GM21737 (cell line): ENCODE data around the gene SLC34A3.

Source experiments
- ATAC-seq: cut with Tn5 transposase; IDR thresholded peaks from one replicate; pipeline ENCODE4 v1.9.1; 2021; ENCODE audit warnings: mild to moderate bottlenecking, moderate library complexity; ENCODE audit not compliant: unreplicated experiment

Gene SLC34A3

DNA sequence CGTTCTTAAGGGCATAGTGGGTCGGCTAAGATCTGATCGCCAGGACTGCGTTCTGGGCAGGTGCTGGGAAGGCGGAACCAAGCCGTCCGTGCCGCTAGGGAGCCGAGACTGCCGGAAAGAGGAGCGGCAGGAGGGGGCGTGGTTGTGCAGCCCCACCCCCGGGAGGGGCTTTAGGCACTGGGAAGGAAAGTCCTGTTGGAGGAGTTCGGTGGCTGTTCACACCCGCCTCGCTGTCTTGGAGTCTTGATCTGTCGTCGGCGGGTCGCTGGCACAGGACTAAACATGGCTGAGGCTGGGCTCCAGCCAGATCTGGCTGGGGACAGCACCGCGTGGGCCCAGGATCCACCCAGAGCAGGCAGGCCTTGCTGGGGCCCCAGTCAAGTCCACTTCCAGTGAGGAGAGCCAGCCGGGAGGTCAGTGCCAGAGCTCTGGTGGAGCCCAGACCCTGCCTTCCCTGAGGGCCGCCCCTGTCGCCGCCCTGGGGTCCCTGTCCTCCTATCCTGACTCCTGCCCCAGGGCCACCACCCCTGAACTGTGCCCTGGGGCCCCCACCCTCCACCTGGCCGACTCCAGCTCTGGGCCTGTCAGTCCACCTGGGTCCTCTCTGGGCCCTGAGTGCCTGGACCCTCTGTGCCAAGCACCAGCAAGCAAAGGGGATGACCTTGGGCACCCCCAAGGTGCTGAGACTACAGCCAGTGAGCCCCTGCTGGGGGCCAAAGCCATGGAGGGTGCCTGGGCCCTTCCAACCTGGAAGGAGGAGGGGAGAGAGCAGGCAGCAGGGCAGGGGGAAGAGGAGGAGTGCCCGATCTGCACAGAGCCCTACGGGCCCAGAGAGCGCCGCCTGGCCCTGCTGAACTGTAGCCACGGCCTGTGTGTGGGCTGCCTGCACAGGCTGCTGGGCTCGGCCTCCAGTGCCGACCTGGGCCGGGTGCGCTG is 13.2 kb upstream of the SLC34A3 start:
- no peak for ATAC-seq

DNA sequence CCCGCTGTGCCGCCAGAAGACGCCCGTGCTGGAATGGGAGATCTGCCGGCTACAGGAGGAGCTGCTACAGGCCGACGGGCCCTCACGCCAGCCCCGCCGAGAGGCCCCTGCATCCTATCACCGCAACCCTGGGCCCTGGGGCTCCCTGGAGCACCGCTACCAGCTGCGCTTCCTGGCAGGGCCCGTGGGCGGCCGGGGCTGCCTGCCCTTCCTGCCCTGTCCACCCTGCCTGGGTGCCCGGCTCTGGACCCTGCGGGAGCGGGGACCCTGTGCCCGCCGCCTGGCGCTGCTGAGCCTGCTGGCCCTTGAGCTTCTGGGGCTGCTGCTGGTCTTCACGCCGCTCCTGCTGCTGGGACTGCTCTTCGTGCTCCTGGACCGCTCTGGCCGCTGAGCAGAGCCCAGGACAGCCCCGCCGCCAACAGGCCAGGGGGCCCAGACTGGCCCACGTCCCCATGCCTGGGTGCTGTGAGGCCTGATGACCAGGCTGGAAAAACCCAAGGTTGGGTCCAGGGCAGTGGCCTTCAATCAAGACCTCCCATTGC is 12.4 kb upstream of the SLC34A3 start:
- no peak for ATAC-seq

DNA sequence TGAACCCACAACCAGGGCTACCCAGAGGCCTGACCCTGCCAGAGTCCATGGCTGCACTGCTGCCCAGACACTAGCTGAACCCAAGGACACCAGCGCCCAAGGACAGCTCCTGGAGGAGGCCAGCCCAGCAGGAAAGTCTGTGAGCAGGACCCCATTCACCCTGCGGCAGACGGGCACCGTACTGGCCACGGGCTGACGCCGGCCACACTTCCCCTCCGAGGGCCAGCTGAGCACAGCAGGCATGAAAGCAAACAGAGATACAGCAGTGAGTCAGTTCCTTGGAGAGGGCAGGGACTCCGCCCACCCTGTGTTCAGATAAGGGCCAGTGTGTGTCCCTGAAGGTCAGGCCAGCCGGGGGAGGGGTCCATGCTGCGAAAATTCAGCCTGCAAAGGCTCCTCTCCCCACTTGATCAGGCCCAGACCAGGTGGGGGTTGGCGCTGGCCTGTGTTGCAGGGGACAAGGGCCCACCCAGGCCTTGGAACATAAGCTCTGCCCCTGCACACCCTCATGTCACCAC is 11.9 kb upstream of the SLC34A3 start:
- no peak for ATAC-seq

DNA sequence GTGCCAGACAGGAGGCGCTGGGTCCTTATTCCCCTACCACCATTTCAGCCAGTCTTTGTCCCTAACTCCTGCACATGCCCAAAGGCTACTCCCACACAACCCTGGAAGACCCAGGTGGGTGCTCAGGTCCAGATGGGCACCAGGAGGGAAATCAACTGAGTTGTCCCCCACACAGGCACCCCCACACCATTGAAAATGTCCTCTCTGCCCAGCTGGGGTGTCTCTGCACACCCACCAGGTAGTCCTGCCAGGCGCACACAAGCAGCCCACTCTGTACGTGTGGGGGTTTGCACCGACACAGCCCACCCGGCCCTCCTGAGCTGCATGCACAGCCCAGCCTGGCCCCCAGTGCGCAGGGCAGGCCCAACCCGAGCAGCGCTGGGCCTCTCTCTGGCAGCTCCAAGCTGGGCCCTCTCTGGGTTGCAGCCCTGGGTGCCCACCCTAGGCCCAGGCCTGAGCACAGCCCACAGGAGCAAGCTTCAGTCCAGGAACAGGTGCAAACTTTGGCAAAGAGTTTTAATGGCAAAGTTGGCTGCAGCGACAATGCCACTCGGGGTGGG is 10.9 kb upstream of the SLC34A3 start:
- ATAC-seq = no peak

DNA sequence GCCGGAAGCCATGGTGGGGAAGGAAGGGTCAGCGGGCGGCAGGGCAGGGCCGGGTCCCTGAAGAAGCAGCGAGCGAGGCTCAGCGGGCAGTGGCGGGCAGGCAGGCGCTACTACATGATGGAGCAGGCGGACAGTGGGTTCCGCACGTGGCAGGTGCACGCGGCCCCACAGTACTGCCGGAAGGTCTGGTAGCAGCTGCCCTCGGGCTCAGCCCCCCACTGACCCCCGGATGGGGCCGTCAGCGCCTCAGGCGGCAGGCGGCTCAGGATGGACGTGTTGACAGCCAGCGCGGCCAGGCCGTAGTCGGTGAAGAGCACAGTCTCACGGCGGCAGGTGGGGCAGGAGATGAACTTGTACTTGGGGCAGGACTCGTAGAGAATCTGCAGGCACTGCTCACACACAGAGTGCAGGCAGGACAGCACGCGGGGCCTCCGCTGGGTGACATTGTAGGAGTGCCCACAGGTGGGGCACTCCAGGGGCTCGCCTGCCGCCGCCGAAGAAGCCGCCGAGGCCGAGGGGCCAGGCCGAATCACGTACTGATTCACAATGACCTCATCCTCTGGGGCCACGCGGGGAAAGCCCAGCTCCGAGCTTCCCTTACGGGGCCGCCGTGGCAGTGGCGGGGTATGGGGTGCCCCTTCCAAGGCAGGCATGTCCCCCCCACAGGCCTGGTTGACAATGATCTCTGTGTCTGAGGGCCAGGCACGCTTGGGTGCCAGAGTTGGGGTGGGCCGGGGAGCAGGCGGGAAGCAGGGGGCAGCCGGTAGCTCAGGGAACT is 10.2 kb upstream of the SLC34A3 start:
- no peak for ATAC-seq

DNA sequence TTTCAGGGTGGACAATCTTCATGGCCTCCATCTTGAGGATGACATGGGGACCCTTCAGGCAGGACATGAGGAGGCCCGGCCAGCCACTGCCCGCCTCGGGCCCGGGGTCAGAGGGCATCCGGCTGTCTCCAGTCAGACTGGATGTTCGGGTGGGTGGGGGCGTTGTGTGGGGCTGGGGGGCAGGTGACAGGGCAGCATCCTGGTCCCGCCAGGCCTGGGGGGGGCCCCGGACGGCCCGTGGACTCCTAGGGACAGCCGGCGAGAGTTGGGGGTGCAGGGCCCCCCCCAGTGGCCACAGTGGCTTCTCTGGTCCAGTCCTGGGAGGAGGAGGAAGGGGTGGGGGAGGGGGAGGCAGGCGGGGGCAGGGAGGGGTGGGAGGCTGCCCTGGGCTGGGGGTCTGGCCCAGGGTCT is 9.6 kb upstream of the SLC34A3 start:
- ATAC-seq = no peak

DNA sequence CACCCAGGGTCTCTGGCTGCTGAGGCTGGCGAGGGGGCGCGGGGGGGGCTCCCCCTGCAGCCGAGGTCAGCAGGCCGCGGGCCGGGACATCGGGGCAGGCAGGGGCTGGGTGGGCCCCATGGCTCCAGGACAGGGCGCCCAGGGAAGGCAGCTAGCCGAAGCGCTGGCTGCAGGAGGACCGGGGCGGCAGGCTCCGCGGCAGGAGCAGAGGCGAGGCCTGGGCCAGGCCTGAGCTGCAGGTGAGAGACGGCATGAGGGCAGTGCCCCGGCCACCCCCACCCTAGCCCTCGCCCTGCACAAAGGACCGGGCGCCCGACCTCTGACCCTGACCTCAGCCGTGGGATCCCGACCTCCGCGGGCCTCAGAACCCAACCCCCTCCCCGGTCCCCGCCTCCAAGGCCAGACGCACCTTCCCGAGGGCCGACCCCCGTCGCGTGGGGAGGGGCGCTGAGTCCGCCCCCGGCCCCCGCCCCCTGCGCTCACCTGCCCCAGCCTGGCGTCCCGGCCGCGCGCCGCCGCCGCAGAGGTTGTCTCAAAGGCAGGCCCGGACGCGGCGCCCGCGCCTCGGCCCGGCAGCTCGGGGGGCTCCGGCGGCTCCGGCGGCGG is 9.1 kb upstream of the SLC34A3 start:
- ATAC-seq = no peak

DNA sequence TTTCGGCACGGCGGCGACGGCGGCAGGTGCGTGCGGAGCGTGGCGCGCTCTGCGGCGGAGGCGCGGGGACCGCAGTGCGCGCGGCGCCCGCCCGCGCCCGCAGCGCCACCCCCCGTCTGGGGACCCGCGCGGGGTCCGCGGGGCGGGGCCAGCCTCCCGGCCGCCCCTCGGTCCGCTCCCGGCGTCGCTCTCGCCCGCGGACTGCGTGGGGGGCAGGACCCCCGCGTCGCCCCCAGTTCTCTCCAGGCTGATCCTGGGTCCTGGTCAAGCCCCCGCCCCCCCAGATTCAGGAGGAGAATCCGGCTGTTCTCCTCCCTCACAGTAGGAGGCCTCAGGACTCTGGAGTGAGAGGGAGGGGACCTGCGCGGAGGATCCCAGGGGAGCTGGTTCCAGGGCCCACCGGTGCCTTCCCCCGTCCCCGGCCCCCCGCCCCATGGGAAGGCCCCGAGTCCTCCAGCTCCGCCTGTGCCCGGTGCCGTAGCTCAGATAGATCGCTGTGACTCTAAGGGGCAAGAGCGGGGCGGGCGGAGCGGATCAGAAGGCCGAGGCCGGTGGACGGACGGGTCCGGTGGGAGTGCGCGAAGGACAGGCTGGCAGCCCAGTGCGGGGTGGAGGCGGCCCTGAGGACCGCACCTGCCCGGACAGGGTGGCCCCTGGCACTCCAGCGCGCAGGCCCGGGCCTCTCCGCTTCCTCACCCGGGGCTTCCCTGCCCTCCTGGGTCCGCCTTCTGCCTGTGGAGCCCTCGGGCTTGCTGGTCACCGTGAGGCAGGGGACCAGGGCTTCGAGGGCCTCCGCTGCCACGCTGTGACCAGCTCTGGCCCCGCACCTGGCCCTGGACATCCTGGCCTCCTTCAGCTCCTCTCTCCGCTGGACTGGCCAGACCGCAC is 8.3 kb upstream of the SLC34A3 start, which contains the start of gene RNF208:
Gene RNF208, minus strand, starts transcription at position 51 of the 888 bp plus-strand sequence. CDS start 1,028 bp downstream, outside the sequence.
- no peak for ATAC-seq

DNA sequence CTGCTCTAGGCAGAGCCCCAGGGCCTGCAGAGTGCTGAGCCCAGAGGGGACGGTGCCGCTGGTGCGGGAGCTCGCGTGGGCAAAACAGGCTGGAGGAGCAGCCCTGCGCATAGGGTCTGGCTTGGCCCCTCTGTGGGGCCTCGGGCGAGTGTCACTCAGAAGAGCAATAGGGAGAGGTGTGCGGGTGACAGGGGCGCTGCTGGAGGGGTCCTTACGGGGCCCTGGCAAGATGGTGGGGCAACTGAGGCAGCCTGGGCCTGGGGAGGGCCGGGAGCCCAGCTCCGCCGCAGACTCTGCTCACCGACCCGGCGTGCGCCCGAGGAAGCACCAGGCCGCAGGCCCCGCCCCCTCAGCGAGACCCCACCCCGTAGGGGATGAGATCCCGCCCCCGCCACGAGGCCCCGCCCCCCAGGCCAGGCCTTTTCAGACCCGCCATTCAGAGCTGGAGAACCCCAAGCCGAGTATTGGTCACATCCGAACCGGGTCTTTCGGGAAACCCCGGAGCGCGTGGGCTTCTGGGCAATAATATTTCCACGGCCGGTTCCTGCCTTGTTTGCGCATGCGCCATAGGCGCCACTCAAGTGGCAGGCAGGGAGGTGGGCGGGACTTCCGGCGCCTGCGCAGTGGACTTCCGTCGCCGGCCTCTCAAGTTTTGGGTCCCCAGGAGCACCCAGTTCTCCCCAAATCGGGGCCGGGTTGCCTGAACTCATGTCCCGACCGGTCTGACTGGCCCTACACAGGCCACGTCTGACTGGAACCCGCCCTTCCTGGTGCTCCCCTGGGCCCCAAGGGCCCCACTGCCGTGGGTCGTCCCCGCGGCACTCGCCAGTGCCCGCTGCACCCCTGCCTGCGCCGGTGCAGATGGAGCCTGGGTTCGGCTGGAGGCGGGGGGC is 7.4 kb upstream of the SLC34A3 start:
- ATAC-seq = peak; percentile 63

DNA sequence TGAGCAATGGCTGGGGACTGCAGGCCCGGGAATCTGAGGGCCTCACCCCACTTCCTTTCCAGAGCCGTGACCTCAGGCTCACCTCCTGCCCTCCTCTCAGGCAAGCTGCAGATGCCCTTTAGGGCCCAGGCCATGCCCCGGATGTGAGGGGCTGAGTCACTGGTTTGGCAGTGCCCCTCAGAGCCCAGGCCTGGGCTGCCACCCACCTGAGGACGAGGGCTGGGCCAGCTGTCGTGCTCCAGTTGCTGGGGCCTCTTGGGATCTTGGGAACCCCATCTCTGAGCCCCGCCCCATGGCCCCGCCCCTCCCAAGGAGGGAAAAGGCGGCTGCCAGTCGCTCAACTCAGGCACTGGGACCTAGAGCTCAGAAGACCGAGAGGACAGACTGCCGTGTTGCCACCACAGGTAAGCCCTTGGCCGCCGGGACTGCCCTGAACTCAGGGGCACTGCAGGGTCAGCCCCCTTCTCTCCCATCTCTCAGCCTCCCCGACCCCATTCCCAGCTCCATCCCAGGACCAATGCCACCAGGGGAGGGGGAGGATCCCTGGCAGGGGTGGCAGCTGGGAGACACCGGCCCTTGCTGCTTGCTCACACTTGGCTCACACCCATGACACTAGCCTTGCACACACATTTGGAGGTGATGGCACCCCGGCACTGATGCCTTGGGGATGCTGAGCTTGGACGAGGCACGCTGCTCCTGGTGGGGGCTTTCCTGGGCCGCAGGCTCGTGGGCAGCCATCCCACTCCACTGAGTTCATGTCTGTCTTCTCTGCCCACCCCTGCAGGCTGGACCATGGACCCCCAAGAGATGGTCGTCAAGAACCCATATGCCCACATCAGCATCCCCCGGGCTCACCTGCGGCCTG is 5.6 kb upstream of the SLC34A3 start, which contains the start of gene CYSRT1:
Gene CYSRT1, plus strand, starts transcription at position 345 of the 865 bp plus-strand sequence. Its CDS starts 448 bp downstream, at position 793.
- ATAC-seq = no peak

DNA sequence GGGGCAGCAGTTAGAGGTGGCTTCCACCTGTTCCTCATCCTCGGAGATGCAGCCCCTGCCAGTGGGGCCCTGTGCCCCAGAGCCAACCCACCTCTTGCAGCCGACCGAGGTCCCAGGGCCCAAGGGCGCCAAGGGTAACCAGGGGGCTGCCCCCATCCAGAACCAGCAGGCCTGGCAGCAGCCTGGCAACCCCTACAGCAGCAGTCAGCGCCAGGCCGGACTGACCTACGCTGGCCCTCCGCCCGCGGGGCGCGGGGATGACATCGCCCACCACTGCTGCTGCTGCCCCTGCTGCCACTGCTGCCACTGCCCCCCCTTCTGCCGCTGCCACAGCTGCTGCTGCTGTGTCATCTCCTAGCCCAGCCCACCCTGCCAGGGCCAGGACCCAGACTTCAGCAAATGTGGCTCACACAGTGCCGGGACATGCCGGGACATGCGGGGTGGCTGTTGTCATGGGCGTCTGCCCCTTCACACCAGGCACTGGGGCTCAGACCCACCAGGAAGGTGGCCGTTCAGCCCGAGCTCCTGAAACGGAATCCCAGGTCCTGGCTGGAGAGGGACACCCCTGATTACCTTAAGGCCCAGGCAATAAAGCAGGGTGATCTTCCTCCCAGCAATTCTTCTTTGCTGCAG is 4.9 kb upstream of the SLC34A3 start:
- no peak for ATAC-seq

DNA sequence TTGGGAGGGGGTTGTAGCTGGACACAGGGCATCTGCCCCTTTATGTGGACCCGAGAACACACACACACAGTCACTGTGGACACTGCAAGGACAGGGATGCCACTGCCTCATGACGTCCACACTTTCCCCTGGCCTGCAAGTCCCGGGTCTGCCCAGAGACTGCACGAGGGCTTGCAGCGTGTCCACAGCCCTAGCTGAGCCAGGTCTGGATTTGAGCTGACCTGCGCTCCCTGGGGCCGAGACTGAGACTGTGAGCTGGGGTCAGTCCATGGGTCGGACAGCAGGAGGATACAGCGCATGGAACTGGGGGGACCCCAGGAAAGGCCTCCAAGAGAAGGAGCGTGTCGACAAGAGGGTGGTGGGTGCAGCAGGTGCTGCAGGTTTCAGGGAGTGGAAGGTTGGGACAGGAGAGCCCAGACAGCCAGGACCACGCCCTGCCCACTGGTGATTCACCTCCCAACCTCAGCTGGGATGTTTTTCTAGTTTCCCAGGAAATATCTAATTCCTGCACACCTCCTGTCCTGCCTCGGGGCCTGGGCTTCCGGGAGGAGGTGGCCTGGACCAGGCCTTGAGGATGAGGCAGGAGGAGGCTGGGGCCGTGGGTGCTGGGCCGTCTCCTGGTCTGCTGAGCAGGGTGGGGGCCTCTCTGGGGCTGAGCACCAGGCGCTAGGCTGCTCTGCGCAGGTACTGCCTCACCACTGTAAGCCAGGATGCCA is 4.2 kb upstream of the SLC34A3 start:
- no peak for ATAC-seq

DNA sequence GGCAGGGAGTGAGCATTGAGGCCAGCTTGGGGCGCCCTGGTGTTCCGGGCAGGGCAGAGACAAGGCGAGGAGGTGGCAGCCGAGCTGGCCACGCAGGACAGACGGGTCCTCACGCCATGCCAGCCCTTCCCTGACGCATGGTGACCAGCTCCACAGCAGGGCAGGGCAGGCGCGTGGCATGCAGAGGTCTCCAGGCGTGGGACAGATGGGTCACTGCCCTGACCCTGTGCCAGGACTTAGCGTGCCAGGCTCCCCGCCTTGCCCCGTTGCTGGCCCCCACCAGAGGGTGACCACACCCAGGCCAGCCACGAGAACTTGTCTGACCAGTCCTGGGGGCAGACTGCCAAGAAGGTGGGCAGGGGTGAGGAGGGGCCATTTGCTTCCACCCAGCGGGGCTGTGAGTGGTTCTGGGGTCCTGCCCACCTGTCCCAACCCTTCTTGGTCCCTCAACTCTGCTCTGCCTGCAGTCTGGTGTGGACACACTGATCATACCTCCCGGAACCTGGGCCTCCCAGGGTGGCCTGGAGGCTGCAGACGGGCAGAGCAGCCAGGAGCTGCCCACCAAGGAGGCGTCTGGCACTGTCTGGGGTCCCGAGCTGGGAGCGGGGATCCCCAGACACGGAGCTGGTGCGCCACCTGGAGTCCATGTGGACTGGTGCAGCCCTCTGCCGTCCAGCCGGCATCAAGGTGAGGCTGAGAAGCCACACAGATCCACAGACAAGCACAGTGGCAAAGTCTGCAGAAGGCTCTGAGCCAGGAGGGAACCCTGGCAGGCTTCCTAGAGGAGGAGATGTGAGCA is 3.4 kb upstream of the SLC34A3 start, which contains the start of gene RNF224:
Gene RNF224, plus strand, starts transcription at position 449 of the 799 bp plus-strand sequence. CDS start 834 bp downstream, outside the sequence.
- ATAC-seq = no peak

DNA sequence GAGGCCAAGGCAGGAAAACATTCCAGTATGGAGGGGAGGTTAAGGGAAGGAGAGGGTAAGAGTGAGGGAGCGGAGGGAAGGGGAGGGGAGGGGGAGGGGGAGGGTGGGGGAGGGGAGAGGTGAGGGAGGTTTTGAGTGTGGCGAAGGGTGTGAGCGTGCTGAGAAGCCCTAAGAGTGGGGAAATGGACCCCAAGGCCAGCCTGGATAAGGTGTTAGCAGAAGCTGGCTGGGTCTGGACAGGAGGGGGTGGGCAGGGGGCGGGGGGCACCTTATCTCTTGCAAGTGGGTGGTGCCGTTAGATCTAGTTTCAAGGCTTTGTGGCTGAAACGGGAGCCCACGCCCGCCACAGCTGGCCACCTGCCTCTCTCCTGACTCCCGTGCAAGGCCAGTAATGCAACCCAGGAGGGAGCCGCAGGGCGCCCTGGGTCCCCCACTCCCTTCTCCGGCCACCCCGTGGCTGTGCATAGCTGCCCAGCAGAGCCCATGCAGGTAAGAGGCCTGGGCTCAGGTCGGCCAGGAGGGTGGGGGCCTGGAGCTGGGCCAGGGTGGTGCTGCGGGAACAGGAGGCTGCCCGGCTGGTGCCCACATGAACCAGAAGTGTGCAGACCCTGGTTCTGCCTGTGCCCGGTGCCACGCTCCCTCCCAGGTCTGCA is 2.7 kb upstream of the SLC34A3 start:
- no peak for ATAC-seq

DNA sequence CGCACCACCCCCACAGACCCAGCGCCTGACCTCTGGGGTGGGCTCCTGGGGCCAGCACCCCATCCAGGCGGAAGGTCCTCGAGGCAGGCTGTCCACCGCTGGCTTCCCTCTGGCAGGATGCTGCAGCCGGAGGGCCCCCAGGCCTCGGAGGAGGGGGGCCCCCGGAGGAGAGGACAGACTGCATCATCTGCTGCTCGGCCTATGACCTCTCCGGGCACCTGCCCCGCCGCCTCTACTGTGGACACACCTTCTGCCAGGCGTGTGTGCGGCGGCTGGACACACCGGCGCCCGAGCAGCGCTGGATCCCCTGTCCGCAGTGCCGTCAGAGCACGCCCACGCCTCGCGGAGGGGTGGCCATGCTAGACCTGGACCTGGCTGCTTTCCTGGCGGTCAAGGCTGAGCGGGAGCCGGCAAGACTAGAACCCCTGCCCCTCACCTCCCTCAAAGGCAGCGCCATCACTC is 2.2 kb upstream of the SLC34A3 start:
- ATAC-seq = no peak
